Left cardiac atrium (tissue), 4 donors: ENCODE results near the gene PPDPF. TPM values are rescaled to one million over a fixed set of nuclear protein-coding genes. Genes with fewer than 3 reads are reported as not detected.

Experiments used
- ATAC-seq, 2 donors: fragments of 200-7000 bp; cut with Tn5 transposase; one replicate each; pipeline ENCODE4 v1.9.1; 2020; ENCODE audit warnings: mild to moderate bottlenecking in 2 of 2, moderate library complexity in 2 of 2
- DNase-seq: peaks from one replicate; pipeline ENCODE4 v3.0.0-alpha.2; 2020
- intact Hi-C, 2 donors: fragments of 100-400 bp; cut with DNase I; formaldehyde crosslinking; loops; one replicate each; pipeline versions ENCODE4 v1.14.1 to v1.15.1; 2022 to 2023
- total RNA-seq, 2 donors: library from RNA; stranded (reverse); fragmentation: NEBNext Ultra II Directional; extraction: Animal tissue kit (Norgen Biotek cat#: 25700); gene quantifications; one replicate each; pipeline ENCODE4 v1.2.1, GENCODE V29; 2021
- donor health status: DM: no; HTN: yes; CAD: no.
- donor health status: DM: no; HTN: yes; CAD: no; lungs with severe emphysema.
- donor health status: DM: yes; HTN: yes; CAD: no.
- donor health status: Dilated cardiomyopathy.

The PPDPF gene
- total RNA-seq, 2 donors from 2014 or later, result 215 to 241 TPM

DNA sequence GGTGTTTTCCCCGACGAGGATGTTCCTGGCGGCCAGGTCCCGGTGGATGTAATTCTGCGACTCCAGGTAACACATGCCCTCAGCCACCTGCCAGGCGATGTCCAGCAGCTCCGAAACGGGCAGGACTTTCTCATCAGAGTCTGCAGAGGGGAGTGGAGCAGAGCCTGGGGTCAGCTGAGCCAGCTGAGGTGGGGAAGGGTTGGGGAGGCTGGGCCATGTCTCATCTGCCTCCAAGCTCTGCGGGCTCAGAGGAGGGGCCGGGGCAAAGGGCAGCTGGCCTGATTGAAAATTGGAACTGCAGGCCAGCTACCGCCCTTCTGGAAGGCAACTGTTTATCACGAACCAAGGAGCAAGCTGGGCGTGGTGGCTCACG, 10.2 kb downstream of the PPDPF start:
- no peak for ATAC-seq
- intact Hi-C loops, result loop anchor here in 1 of 2 donors (10.0 kb wide), 1 partner anchor 344 kb away; no protein-coding TSS in a partner anchor
- peak; percentile 15 for DNase-seq

DNA sequence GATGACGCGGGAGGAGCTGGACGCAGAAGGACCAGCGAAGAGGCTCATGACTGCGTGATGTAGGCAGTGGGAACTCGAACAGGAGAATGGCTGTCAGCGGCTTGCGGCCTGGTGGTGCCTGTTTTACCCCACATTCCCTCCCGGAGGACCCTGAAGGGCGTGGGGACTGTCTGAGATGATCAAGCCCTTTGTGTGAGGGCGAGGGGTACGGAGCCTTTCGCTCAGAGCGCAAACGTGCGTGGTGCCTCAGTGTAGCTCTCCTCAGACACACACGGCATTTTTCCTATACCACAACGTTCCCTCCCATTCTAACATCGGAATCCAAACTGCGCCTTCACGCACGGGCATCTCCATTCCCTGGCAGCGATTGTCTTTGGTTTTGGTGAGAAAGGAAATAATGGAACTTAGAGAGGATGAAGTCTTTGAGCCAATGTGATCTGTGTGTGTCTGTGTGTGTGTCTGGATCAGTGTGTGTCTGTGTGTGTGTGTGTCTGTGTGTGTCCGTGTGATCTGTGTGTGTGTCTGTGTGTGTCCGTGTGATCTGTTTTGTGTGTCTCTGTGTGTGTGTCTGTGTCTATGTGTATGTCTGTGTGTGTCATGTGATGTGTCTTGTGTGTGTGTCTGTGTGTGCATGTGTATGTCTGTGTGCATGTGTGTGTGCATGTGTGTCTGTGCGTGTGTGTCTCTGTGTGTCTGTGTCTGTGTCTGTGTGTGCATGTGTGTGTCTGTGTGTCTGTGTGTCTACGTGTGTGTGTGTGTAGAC, 11.3 kb downstream of the PPDPF start:
- DNase-seq, result no peak
- intact Hi-C loops, result loop anchor here in 1 of 2 donors (10.0 kb wide), 1 partner anchor 343 kb away; no protein-coding TSS in a partner anchor

DNA sequence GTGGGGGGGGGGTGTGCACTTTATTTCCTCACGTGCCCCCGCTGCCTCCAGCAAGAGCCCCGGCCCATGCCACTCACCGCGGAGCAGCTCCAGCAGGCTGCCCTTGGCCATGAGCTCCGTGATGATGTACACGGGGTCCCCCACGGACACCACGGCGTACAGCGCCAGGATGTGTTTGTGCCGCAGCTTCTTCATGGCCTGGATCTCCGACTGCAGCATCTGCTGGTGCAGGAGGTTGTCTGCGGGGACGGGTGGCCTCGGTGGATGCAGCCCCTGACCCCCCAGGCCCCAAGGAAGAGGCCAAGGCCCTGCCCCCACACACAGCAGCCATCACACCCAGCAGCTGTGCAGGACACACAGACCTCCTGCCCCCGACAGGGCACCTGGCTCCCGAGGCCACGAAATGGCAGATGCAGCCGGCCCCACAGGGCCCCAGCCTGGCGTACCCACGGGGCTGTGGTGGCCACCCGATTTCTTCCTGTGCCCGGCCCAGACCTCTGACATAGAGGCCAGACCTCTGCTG, 11.9 kb downstream of the PPDPF start:
- DNase-seq, result peak; percentile 20
- intact Hi-C loops, result loop anchor here in 1 of 2 donors (10.0 kb wide), 1 partner anchor 342 kb away; no protein-coding TSS in a partner anchor

More for the DNA sequence above, 11.3 kb downstream of the PPDPF start:
- no peak for ATAC-seq

DNA sequence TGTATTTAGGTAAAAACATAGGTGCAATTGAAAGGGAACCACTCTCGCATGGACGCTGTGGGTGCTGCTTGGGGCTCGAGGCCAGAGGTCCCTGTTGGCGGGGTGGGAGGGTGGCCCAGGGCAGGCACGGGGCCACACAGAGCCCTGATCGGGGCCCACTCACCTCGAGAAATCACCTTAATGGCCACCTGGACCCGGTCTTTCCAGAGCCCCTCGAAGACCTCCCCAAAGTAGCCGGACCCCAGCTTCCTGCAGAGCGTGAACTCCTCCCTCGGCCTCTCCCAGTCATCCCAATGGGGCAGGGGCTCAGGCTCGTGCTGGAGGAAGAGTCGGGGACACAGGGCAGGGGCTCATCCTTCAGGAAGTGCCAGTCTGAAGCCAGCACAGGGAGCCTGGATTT, 12.8 kb downstream of the PPDPF start:
- intact Hi-C loops, result loop anchor here in 1 of 2 donors (10.0 kb wide), 1 partner anchor 341 kb away; no protein-coding TSS in a partner anchor
- DNase-seq (no peak), ATAC-seq (no peak)

More for the DNA sequence above, 11.9 kb downstream of the PPDPF start:
- no peak for ATAC-seq

DNA sequence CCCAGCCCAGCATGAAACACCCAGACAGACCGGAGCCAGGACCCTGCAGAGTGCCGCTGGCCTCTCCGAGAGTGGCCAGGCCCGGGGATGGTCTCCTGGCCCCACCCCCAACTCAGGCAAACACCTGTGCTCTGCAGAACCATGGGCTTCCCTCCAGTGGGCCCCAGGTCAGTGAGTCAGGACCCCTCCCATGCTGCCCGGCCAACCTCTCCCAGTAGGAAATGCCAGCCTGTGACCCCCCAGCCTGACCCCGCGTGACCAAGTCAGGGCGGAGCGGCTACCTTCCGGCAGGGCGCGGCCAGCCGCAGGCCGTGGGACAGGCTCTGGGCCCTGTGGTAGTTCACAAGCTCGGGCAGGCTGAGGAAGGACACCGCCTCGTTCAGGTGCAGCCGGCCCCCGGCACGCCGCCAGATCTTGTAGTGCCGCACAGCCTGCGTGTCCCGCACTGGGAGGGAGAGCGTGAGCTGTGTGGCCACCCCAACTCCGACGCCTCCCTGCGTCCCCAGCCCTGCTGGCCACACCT, 13.4 kb downstream of the PPDPF start:
- no peak for ATAC-seq
- peak; percentile 22 for DNase-seq
- intact Hi-C loops, result loop anchor here in 1 of 2 donors (10.0 kb wide), 1 partner anchor 341 kb away; no protein-coding TSS in a partner anchor

DNA sequence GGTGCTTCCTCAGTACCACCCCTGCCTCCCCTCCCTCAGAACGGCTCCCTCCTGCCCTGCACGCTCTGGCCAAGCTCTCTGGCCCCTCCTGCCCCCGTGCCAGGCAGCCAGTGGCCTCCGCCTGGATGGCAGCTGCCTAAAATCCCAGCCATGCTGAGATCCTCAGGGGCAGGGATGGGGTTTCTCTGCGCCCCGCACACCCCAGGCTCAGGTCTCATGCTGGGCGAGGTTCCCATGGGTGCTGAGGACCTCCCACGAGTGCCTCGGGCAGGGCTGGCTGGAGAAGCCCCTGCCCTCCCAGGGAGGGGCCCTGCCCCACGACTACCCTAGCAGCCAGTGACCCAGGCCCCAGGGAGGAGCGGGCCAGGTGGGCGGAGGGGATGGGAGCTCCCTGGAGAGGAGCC, 13.9 kb downstream of the PPDPF start:
- ATAC-seq (no peak), DNase-seq (no peak)
- intact Hi-C loops, result loop anchor here in 1 of 2 donors (10.0 kb wide), 1 partner anchor 340 kb away; no protein-coding TSS in a partner anchor

DNA sequence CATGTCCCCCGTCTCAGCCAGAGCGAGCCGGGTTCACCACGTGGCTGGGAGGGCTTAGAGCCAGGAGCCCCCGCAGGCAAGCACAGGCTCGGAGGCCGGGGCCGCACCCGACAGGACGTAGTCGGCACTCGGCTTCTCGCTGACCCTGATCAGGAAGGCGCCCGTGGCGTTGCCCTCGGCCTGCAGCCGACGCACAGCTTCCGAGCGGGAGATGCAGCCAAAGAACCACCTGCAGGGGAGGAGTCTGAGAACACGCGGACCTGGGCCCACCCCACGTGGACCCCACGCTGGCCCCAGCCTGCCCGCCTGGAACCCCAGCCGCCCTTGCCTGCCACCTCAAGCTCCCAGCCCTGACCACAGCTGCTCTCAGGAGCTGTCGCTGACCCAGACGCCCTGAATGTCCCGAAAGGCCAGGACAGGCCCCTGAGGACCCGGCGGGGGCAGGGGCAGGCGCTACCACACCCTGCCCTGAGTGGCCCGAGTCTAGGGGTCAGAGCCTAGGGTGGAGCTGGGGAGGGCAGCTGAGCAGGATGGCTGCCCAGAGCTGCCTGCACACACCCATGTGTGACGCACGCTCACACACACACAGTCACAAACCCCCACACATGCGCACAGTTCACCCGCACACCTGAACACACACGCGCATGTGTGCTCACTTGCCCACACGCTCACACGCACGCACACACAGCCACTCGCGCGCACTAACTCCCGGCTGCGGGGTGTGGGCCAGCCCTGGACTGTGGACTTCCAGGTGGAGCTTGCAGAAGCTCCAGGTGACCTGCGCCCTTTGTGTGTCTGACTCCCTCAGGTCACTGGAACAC, 14.5 kb downstream of the PPDPF start:
- ATAC-seq (no peak), DNase-seq (peak; percentile 25)
- intact Hi-C loops, result loop anchor here (5.0 to 10.0 kb wide), 4 partner anchors 77 to 442 kb away; partner anchors contain the start of gene SAMD10 (in 1 of the 2)

DNA sequence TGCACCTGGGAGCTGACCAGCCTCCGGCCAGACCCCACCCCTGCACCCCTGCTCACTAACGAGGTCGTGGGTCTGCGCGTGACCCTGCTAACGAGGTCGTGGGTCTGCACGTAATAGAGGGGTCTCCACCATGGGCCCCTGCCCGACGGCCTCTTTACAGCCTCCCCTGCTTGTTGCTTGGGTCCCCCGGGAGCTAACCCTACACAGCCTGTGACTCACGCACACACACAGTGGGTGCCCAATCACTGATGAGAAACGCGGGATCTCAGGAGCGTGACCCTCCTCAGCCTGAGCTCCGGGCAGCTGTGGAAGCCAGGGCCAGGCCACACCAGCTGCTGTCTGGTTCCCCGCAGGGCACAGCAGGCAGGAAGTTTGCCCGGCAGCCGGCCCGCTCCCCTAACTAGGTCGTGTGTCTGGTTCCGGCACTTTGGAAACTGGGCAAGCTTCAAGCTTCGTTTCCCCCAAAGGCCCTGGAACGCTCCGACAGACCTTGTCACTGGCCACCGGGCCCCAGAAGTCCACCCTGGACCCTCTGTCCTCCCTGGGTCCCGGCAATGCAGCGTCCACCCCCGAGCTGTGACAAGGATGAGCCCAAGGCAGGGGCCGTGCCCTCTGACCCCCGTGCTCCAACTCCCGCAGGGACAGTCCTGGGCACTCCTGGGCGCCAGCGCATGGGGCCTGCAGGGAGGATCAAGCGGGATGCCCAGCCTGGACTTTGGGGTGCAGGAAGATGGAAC, 15.8 kb downstream of the PPDPF start:
- no peak for ATAC-seq
- intact Hi-C loops, result loop anchor here (5.0 to 10.0 kb wide), 4 partner anchors 76 to 441 kb away; partner anchors contain the start of gene SAMD10 (in 1 of the 2)
- DNase-seq, result peak; percentile 24

DNA sequence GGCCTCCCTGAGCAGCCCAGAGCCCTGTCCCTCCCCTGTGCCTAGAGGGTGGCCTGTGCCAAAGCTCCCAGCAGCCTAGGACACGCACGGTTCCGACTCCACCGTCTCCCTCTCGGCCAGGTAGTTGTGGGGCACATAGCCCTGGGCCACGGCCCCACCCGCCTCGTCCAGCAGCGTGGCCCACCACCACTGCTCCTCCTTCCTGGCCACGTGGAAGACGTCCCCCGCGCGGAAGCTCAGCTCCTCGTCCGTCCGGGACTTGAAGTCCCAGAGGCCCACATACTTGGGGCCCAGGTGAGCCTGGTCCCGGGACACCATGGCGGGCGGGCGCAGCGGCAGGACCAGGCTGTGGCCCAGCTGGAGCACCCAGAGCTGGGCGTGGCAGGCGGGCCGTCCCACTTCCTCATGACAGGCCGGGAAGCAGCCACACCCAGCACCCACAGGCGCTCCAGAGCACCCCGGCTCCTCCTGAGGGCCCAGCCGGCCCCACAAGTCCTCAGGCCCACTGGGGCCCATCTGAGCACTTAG, 16.5 kb downstream of the PPDPF start, which contains the start of gene PTK6:
Gene PTK6 (minus strand): TSS at position 380 of the 528 bp plus-strand sequence. CDS start 62 bp downstream, at position 318.
- DNase-seq, result peak; percentile 60
- ATAC-seq, result peak in 1 of 2 donors; percentile 29
- intact Hi-C loops, result loop anchor here (5.0 to 10.0 kb wide), 4 partner anchors 75 to 440 kb away; partner anchors contain the start of gene SAMD10 (in 1 of the 2)

DNA sequence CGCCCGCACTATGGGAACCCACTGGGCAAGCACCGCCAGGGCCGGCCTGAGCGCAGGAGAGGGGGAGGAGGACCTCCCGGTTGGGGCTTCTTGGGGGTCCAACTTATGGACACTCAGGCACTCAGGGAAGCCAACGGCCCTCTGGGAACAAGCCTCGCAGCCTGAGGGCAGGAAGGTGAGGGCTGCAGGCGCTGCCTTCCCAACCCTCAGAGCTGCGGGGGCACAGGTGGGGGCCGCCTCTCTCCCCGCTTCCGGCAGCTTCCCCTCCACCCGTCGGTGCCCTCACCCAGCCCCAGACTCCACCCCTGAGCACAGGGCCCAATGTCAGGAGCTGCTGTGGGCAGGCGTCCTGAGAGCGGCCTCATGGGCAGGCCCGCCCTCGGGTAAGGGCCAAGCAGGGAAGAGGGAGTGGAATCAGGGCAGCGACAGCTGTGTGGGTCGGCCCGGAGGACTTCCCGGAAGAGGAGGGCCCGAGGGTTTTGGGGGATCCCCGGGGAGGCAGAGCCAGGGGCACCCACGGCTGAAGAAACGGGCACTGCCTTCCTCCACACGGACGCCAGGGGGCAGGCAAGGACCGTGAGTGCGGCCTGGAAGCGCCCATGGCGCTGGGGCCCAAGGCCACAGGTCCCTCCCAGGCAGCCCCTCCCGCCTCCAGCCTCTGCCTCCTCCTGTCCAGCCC, 17.1 kb downstream of the PPDPF start:
- peak; percentile 91 for DNase-seq
- ATAC-seq, result peak; percentile 87 to 94
- intact Hi-C loops, result loop anchor here (5.0 to 10.0 kb wide), 4 partner anchors 75 to 440 kb away; partner anchors contain the start of gene SAMD10 (in 1 of the 2)

DNA sequence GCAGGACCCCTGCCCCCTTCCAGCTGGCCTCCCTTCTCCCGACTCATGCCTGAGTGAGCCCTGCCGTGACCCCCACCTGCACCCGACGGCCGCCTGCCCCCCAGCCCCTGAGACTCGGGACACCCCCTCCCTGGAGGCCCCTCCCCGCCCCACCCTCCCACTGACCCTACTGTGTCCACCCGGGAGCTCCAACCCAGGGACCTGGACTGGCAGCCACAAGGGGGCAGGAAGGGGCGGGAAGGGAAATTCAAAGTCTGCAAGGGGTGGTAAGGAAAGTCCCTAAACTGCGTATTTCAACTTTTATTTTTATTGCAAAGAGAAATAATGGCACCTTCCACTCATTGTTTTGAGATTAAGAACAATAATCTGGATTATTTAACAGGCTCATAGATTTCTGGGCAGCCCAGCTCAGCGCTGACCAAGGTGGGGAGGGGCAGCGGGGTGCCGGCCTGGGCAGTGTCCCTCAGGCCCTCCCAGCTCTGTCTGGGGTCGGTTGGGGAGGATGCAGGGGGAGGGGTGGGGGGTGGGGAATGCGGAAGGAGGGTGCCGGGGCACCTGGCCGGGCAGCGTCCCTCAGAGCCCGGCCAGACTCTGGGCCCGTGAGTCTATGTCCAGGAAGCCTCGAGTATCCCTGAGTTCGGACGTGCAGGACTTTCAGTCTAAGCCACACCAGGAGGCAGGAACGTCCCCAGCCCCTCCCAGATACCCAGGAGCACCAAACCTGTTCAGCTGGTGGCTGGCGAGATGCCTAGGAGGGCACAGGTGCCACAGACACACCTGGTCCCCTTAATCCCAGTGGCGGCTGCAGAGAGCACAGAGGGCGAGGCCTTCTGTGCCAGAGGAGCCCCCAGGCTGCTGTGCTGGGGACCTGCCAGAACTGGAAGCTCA, 17.9 kb downstream of the PPDPF start:
- ATAC-seq (peak; percentile 24 to 46), DNase-seq (no peak)
- intact Hi-C loops, result loop anchor here (5.0 to 10.0 kb wide), 4 partner anchors 74 to 439 kb away; partner anchors contain the start of gene SAMD10 (in 1 of the 2)

DNA sequence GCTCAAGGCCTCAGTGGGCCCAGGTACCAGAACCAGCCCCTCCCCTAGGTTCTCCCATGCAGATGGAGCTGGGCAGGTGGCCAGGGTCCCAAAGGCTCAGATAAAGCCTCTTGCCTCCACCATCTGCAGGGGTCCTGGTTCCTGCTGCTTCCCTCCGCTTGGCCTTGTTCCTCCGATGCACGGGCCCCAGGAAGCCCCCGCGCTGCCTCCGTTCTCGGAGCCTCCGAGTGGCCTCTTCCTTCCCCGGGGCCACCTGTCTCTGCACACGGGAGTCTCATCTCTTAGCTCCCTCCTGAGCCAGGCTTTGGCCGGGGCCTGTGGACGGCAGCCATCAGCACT, 18.5 kb downstream of the PPDPF start:
- no peak for DNase-seq
- intact Hi-C loops, result loop anchor here (5.0 to 10.0 kb wide), 4 partner anchors 73 to 438 kb away; partner anchors contain the start of gene SAMD10 (in 1 of the 2)
- no peak for ATAC-seq

DNA sequence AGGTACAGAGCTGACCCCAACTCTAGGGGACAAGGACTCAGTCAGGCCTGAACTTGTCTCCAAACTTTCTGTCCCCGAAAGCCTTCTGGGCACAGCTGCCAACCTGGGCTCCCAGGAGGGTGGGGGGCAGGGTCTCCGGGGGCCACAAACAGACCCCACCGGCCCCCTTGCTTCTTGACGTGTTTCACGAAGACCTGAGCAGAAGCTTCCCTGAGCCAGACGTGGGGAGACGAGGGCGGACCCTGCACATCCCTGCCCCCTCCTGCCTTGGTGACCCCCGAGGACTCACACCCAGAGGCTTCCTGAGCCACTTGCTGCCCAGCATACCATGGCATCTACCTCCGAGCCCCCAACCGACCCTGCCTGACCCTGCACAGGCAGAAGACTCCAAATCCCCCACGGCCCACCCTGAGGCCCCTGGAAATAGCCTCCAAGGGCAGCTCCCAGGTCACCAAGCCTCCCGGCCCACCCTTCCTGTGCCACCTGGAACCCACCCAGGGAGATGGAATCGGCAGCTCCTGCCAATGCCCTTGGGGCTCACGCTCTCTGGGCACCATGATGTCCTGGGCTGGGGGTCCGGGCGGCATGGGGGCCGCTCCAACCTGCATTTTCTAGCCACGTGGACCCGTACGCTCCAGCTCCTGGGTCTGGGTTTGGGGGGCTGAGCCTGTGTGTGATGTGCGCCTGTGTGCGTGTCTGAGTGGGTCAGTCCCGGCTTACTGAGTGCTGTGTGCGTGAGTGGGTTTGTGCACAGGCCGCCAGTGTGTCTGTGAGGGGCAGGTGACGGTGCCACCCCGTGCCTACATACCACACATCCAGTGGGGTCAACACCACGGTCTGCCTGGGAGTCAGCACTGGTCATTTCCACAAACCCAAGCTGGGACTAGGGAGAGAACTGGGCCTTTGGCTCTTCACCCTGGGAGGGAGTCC, 19.1 kb downstream of the PPDPF start:
- no peak for DNase-seq
- no peak for ATAC-seq
- intact Hi-C loops, result loop anchor here (5.0 to 10.0 kb wide), 5 partner anchors 55 to 438 kb away; partner anchors contain the start of gene SAMD10 (in 1 of the 2)

DNA sequence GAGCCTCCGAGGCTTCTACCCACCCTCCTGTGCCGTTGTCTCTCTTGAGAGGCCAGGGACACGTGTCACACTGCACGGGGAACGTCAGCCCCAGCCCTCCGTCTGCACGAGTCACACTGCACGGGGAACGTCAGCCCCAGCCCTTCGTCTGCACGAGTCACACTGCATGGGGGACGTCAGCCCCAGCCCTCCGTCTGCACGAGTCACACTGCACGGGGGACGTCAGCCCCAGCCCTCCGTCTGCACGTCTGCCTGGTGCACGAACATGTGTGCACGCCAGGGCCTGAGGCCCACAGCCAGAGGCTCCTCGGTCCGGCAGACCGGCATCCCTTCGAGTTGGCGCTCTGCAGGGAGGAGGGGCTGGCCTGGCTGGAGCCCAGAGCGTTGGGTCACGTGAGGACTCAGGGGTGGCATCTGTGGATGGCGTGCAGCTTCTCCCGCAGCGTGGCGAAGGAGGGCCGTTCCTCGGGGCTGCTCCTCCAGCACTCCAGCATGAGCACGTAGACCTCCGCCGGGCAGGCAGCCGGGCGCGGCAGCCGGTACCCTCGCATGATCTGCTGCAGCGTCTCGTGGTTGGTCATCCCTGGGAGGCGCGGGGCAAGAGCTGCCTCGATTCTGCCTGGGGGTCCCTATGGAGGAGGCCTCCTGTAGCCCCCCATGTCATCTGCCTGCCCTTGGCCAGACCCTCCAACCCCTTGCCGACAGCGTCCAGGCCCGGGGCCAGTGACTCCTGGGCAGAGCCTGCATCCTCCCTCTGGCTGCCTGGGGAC, 20.0 kb downstream of the PPDPF start:
- DNase-seq, result no peak

More for the DNA sequence above, 20.0 kb downstream of the PPDPF start:
- no peak for ATAC-seq
- intact Hi-C loops, result loop anchor here in 1 of 2 donors (10.0 kb wide), 1 partner anchor 54 kb away; no protein-coding TSS in a partner anchor
